Measurements from ENCODE around the gene CLDN15.

CLDN15 gene

DNA sequence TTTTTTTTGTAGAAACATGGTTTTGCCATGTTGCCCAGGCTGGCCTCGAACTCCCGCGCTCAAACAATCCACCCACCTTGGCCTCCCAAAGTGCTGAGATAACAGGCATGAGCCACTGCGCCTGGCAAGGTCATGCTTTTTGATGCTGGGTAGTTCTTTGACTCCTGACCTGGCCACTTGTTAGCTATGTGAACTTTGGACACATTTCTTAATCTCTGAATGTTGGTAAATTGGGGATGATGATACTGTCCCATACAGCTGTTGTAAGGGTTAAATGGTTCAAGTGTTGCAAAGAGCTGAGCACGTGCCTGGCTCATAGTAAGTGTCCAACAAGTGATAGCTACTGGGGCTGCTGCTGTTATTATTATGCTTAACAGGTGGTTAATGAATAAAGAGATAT, 17.3 kb downstream of the CLDN15 start:
- DNase-seq (ENCODE audit: low read depth, low spot score) = no peak
- in situ Hi-C loops (cut with HindIII; ENCODE audit: low sequenced_read_pairs) = no loop called here
- no peak overlapping the region for H3K4me3 ChIP-seq (ENCODE audit: low read depth, low read length)
- TF ChIP-seq, protein P1, sequence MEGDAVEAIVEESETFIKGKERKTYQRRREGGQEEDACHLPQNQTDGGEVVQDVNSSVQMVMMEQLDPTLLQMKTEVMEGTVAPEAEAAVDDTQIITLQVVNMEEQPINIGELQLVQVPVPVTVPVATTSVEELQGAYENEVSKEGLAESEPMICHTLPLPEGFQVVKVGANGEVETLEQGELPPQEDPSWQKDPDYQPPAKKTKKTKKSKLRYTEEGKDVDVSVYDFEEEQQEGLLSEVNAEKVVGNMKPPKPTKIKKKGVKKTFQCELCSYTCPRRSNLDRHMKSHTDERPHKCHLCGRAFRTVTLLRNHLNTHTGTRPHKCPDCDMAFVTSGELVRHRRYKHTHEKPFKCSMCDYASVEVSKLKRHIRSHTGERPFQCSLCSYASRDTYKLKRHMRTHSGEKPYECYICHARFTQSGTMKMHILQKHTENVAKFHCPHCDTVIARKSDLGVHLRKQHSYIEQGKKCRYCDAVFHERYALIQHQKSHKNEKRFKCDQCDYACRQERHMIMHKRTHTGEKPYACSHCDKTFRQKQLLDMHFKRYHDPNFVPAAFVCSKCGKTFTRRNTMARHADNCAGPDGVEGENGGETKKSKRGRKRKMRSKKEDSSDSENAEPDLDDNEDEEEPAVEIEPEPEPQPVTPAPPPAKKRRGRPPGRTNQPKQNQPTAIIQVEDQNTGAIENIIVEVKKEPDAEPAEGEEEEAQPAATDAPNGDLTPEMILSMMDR (IDR thresholded peaks at IDR 0.05; ENCODE audit: low read depth, low read length) = no peak

- TF ChIP-seq, protein P1 (IDR thresholded peaks at IDR 0.05; ENCODE audit: low read depth, low read length) = no peak
- H3K4me3 ChIP-seq (ENCODE audit: low read depth, low read length) = peak overlapping the region; percentile 73
- in situ Hi-C loops (cut with HindIII; ENCODE audit: low sequenced_read_pairs) = no loop called here
- DNase-seq (ENCODE audit: low read depth, low spot score) = no peak
Observed at GRCh38 chr7:101218236-101219125, 19.1 kb downstream of the CLDN15 start.

DNA sequence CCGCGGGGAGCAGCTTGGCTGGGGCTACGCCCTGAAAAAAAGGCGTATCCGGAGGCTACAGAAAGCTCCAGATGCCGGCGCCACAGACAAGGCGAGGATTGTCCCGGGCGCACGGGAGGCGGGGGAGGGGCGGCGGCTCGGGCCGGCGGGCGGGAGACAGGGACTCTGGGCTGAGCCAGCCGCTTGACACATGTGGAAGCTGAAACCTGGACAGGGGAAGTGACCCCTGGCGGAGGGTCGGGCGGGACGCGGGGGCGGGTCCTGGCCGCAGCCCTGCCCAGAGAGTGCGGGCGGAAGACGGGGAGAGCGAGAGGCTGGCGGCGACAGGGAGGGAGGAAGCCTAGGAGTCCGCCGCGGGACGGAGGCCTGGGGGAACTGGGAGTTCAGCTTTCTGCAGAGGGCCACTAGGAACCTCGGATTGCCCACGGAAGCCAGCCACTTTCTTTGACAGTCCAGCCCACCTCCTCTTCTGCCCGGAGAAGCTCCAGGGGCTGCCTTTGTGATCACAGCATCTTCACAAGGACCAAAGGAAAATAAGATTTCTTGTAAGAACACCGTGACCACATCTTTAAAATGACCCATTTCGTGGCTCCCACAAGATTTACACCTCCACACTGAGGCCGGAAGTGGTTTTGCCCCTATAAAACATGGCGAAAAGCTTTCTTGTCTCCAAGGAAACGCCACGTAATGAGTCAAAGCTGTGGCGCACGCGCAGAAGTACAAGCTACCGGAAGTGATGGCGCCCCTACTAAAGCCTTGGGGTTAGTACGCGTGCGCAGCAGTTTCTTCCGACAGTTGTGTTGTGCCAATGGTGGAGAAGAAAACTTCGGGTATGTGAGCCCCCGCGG, 20.0 kb downstream of the CLDN15 start, which contains the start of the genes PLOD3 and ZNHIT1:
TSS of gene PLOD3 (minus strand) at position 194 of the 848 bp plus-strand sequence. CDS start 307 bp downstream, outside the sequence.
TSS of gene ZNHIT1 (plus strand) at position 778 of the 848 bp plus-strand sequence. CDS start at position 809, 31 bp downstream.
- H3K4me3 ChIP-seq (ENCODE audit: low read depth, low read length) = peak within 1 kb of the TSS; percentile 73
- in situ Hi-C loops (cut with HindIII; ENCODE audit: low sequenced_read_pairs) = no loop called here
- TF ChIP-seq, protein P1 (IDR thresholded peaks at IDR 0.05; ENCODE audit: low read depth, low read length) = no peak
- peak; percentile 98 for DNase-seq (ENCODE audit: low read depth, low spot score)

DNA sequence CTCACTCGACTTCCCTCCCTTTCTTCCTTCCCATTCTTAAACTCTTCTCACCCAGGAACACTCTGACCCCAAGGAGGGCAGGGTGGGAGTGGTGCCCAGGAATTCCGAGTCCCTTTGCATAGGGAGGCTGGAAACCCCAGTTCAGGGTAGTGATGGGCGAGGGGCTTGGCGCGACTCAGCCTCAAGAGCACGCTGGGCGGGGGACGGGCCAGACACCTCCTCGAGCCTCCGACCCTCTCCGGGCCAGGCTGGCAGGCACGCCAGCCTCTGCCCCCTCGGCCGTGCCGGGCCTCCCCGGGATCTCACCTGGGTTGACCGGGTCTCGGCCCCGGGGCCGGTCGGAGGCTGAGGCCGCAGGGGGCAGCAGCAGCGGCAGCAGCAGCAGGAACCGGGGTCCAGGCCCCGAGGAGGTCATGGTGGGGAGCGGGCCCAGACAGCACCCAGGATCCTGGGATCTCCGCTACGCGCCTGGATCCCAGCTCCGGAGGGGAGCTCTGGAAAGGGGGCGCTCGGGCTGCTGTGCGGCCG, 20.7 kb downstream of the CLDN15 start:
- in situ Hi-C loops (cut with HindIII; ENCODE audit: low sequenced_read_pairs) = no loop called here
- peak overlapping the region; percentile 73 for H3K4me3 ChIP-seq (ENCODE audit: low read depth, low read length)
- TF ChIP-seq, protein P1 (IDR thresholded peaks at IDR 0.05; ENCODE audit: low read depth, low read length) = no peak
- DNase-seq (ENCODE audit: low read depth, low spot score) = no peak

GRCh38 chr7:101216001-101216859, 21.4 kb downstream of the CLDN15 start:
- TF ChIP-seq, protein P1 (IDR thresholded peaks at IDR 0.05; ENCODE audit: low read depth, low read length) = no peak
- peak overlapping the region; percentile 73 for H3K4me3 ChIP-seq (ENCODE audit: low read depth, low read length)
- in situ Hi-C loops (cut with HindIII; ENCODE audit: low sequenced_read_pairs) = no loop called here
- peak; percentile 12 for DNase-seq (ENCODE audit: low read depth, low spot score)
